K562 (cell line): Measurements from ENCODE around the gene RXFP1. TPM values are rescaled to one million over a fixed set of nuclear protein-coding genes. Genes with fewer than 3 reads are reported as not detected.

ENCODE experiments used
- ATAC-seq: fragments of 200-7000 bp; cut with Tn5 transposase; 3 replicates; pipeline ENCODE4 v1.9.1; 2020; ENCODE audit warnings: moderate library complexity
- BruUV-seq: library from RNA; stranded (reverse); fragments of 400-500 nt; replicated peaks from 2 replicates; lab custom pipeline; 2021; lab: Mats Ljungman, UMichigan
- CTCF ChIA-PET: fragments of 300-600 bp; formaldehyde crosslinking; extraction: SDS; loops from one replicate; lab custom pipeline; 2021; ENCODE audit warnings: low intra/inter-chr PET ratio; lab: Yijun Ruan, JAX
- POLR2A ChIA-PET: fragments of 300-600, 350-650 bp; sonication (Branson Sonifier 250); formaldehyde crosslinking; extraction: SDS; loops from one replicate; lab custom pipeline; 2021; ENCODE audit warnings: antibody characterized with exemption, inconsistent platforms; lab: Yijun Ruan, JAX
- DNase-seq, 4 experiments: peaks; one replicate each; pipeline versions ENCODE4 v3.0.0 to v3.0.0-alpha.2; 2011 to 2018; ENCODE audit warnings: low spot score in 3 of 4, mixed read lengths in 3 of 4; ENCODE audit errors: extremely low read depth in 1 of 4
- FAIRE-seq: peaks from 2 replicates; lab custom pipeline; 2011; peaks lifted over from hg19 to GRCh38; lab: Jason Lieb, UNC
- H2AFZ ChIP-seq: 2 replicates; pipeline ENCODE4 v1.6.0; 2011; ENCODE audit warnings: low read depth, low read length, control low read depth, inconsistent platforms
- H3K27ac ChIP-seq: fragments of 200-600 bp; 3 replicates; pipeline ENCODE4 v1.8.0; 2011; ENCODE audit warnings: low read depth, mild to moderate bottlenecking, control low read depth, inconsistent platforms, low read length, moderate library complexity, mixed read lengths; ENCODE audit errors: extremely low read depth
- H3K27me3 ChIP-seq, 2 experiments: fragments of 300-600 bp in 1 of 2; 2 replicates in 1 of 2; 3 replicates in 1 of 2; pipeline versions ENCODE4 v1.6.0 to v1.8.0; 2011; ENCODE audit warnings: inconsistent platforms in 2 of 2, low read length in 2 of 2, mild to moderate bottlenecking in 1 of 2, mixed read lengths in 1 of 2, moderate library complexity in 1 of 2; ENCODE audit not compliant: control insufficient read depth in 2 of 2, insufficient read depth in 2 of 2
- H3K36me3 ChIP-seq: fragments of 300-600 bp; 3 replicates; pipeline ENCODE4 v1.8.0; 2011; ENCODE audit warnings: mild to moderate bottlenecking, low read length, inconsistent platforms; ENCODE audit not compliant: control insufficient read depth, insufficient read depth
- H3K4me1 ChIP-seq, 2 experiments: fragments of 200-600 bp in 1 of 2; replicated peaks in 1 of 2; 2 replicates in 1 of 2; 3 replicates in 1 of 2; pipeline versions ENCODE4 v1.5.1 to v1.8.0; 2011; ENCODE audit warnings: inconsistent platforms in 2 of 2, low read length in 2 of 2, mild to moderate bottlenecking in 1 of 2, mixed read lengths in 1 of 2, moderate library complexity in 1 of 2; ENCODE audit not compliant: control insufficient read depth in 2 of 2, insufficient read depth in 2 of 2
- H3K4me2 ChIP-seq: 2 replicates; pipeline ENCODE4 v1.6.1; 2011; ENCODE audit warnings: low read length, control low read depth, inconsistent platforms, mixed read lengths; ENCODE audit not compliant: insufficient read depth
- H3K4me3 ChIP-seq: fragments of 200-600 bp; sonication (generic), shearing (Covaris generic); 2 replicates; pipeline ENCODE4 v1.5.1; 2016; ENCODE audit warnings: control low read depth, inconsistent platforms
- H3K79me2 ChIP-seq: fragments of 200-600 bp; 3 replicates; pipeline ENCODE4 v1.8.0; 2011; ENCODE audit warnings: low read length, inconsistent platforms; ENCODE audit not compliant: control insufficient read depth, insufficient read depth
- H3K9ac ChIP-seq, 2 experiments: 2 replicates each; pipeline versions ENCODE4 v1.6.0 to v1.6.1; 2011; ENCODE audit warnings: low read depth in 2 of 2, low read length in 2 of 2, control low read depth in 1 of 2, inconsistent platforms in 1 of 2, mild to moderate bottlenecking in 1 of 2, mixed read lengths in 1 of 2; ENCODE audit not compliant: insufficient read depth in 1 of 2
- H3K9me1 ChIP-seq: one replicate; pipeline ENCODE4 v1.6.0; 2011; ENCODE audit warnings: inconsistent platforms, mild to moderate bottlenecking, low read length, moderate library complexity; ENCODE audit not compliant: control insufficient read depth, insufficient read depth
- H3K9me3 ChIP-seq: replicated peaks from 2 replicates; pipeline ENCODE4 v1.5.1; 2011; ENCODE audit warnings: low read depth, low read length, inconsistent platforms; ENCODE audit not compliant: control insufficient read depth, insufficient read depth
- H4K20me1 ChIP-seq: replicated peaks from 2 replicates; pipeline ENCODE4 v1.6.1; 2011; ENCODE audit warnings: low read length, inconsistent platforms, mixed read lengths; ENCODE audit not compliant: control insufficient read depth, insufficient read depth
- ASH1L ChIP-seq: fragments of 450-650 bp; IDR thresholded peaks from 2 replicates; pipeline ENCODE4 v1.6.1; 2018; ENCODE audit warnings: borderline replicate concordance, mild to moderate bottlenecking, low read depth; ENCODE audit not compliant: partially characterized antibody
- FOXP1 ChIP-seq: sonication (generic); formaldehyde crosslinking; IDR thresholded peaks from 2 replicates; pipeline ENCODE4 v1.8.0; 2022; ENCODE audit warnings: mild to moderate bottlenecking, missing genetic modification reagents
- HNRNPK ChIP-seq: fragments of 200-400 bp; formaldehyde crosslinking; IDR thresholded peaks from one replicate; pipeline ENCODE4 v1.6.1; 2018; ENCODE audit warnings: mild to moderate bottlenecking, low read depth, low read length; ENCODE audit not compliant: poor library complexity, severe bottlenecking
- NR1H2 ChIP-seq: sonication (generic); formaldehyde crosslinking; IDR thresholded peaks from 2 replicates; pipeline ENCODE4 v1.4.0; 2020; ENCODE audit warnings: mild to moderate bottlenecking, missing genetic modification reagents
- ZBTB40 ChIP-seq, 2 experiments: fragments of 450-650 bp in 1 of 2; sonication (generic) in 1 of 2; formaldehyde crosslinking in 1 of 2; IDR thresholded peaks; 2 replicates each; pipeline versions ENCODE4 v1.7.1 to v1.9.0; 2016 to 2022; ENCODE audit warnings: inconsistent platforms in 1 of 2, mild to moderate bottlenecking in 1 of 2, missing genetic modification reagents in 1 of 2
- WGBS: fragments of 100-300 bp; shearing (Covaris generic); methylation state at CpG from one replicate; pipeline ENCODE4 v1.1.6; 2016; ENCODE audit warnings: low coverage, mixed read lengths; ENCODE audit not compliant: insufficient coverage; ENCODE audit errors: missing lambda C conversion rate; 5-methylcytosine and 5-hydroxymethylcytosine counted together
- in situ Hi-C: fragments of 300-500 bp; cut with MboI; formaldehyde crosslinking; loops from 4 replicates; pipeline ENCODE4 v1.15.0; 2018; ENCODE audit warnings: inconsistent platforms, mixed read lengths
- intact Hi-C: fragments of 100-400 bp; cut with micrococcal nuclease; formaldehyde crosslinking; loops from 2 replicates; pipeline ENCODE4 v1.14.2; 2022
- polyA plus RNA-seq, 8 experiments: library from polyadenylated mRNA; depleted of rRNA in 4 of 8; stranded (reverse) in 5 of 8; unstranded in 3 of 8; fragments of >200 nt; fragmentation: Nextera tagmentation in 2 of 8; fragmentation: Illumina TruSeq in 1 of 8; extraction: Ambion mirVana in 2 of 8; extraction: Trizol in 1 of 8; gene quantifications; 2 replicates each; pipeline versions ENCODE4 v1.2.1 to v1.2.3, GENCODE V29; 2011 to 2014; ENCODE audit warnings: inconsistent platforms in 1 of 8, missing spikeins in 1 of 8
- total RNA-seq, 7 experiments: library from RNA; depleted of rRNA in 6 of 7; stranded (reverse); fragments of >200 nt in 6 of 7; fragmentation: Illumina TruSeq in 2 of 7; extraction: Trizol in 2 of 7; gene quantifications; 2 replicates each; pipeline versions ENCODE4 v1.2.1 to v1.2.3, GENCODE V29; 2011 to 2021; ENCODE audit warnings: low replicate concordance in 1 of 7
- TF ChIP-seq, protein P1 (sequence below): fragments of 450-650 bp; formaldehyde crosslinking; IDR thresholded peaks from 2 replicates; pipeline ENCODE4 v1.4.0; 2020; ENCODE audit warnings: mild to moderate bottlenecking, moderate library complexity
- TF ChIP-seq, protein P2 (sequence below): fragments of 450-650 bp; IDR thresholded peaks from 2 replicates; pipeline ENCODE4 v1.6.1; 2017; ENCODE audit warnings: antibody characterized with exemption

Gene RXFP1
- total and polyA plus RNA-seq, 9 of the 15 experiments (the other 6 are each of a cell fraction or from before 2014, with no cell fraction given) = 0.03 to 0.06 (median 0.04) TPM; not detected in 6

DNA sequence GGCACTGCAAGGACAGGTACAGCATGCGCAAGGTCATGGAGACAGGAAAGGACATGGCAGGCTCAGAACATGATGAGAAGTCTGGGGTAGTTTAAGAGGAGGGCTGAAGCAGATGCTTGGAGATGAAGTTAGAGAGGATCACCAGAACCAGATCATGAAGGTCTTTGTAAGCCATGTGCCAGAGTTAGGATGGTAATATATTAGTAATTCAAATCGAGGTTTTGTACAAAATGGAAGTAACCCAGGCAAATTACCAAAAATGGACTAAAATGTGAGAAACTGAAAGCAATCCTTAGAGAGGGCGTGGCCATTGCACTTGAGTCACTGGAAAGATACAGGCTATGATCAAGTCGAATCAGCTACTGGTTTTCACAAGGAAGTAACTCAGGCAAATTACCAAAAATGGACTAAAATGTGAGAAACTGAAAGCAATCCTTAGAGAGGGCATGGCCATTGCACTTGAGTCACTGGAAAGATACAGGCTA, 13.5 kb downstream of the RXFP1 start (continued):
- TF ChIP-seq, protein P1, sequence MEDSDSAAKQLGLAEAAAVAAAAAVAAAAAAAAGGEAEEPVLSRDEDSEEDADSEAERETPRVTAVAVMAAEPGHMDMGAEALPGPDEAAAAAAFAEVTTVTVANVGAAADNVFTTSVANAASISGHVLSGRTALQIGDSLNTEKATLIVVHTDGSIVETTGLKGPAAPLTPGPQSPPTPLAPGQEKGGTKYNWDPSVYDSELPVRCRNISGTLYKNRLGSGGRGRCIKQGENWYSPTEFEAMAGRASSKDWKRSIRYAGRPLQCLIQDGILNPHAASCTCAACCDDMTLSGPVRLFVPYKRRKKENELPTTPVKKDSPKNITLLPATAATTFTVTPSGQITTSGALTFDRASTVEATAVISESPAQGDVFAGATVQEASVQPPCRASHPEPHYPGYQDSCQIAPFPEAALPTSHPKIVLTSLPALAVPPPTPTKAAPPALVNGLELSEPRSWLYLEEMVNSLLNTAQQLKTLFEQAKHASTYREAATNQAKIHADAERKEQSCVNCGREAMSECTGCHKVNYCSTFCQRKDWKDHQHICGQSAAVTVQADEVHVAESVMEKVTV = no peak
- TF ChIP-seq HNRNPK (no peak), FOXP1 (CRISPR knock-in tag) (no peak)
- TF ChIP-seq, all 486 proteins: peak for 13

- 24% methylated on average over 3 of the region's 3 CpGs for WGBS
- ChIA-PET POLR2A (no interaction called here), CTCF (no interaction called here)
- FAIRE-seq (no peak), ATAC-seq (no peak), DNase-seq (no peak)
- no peaks in the 10 kb centered on the region for H4K20me1 ChIP-seq
- no peak overlapping the region for H3K9ac ChIP-seq
- no peaks in the 10 kb centered on the region for H3K9me3 ChIP-seq
- no peaks in the 10 kb centered on the region; a peak in 2 of 5 replicates for H3K4me1 ChIP-seq
- no peak overlapping the region for H3K4me3 ChIP-seq
- H3K36me3 ChIP-seq = no peaks in the 10 kb centered on the region
- no peaks in the 10 kb centered on the region for H3K79me2 ChIP-seq
- in situ Hi-C loops = no loop called here
- H3K27me3 ChIP-seq = no peaks in the 10 kb centered on the region
- no peak overlapping the region for H3K27ac ChIP-seq
- H2AFZ ChIP-seq = no peak overlapping the region
- H3K9me1 ChIP-seq = no peaks in the 10 kb centered on the region
- intact Hi-C loops = no loop called here
- BruUV-seq = no TSS peak
- no peak overlapping the region for H3K4me2 ChIP-seq
- no peak for TF ChIP-seq NR1H2 (CRISPR knock-in tag)
- TF ChIP-seq ASH1L = peak; percentile 22
- TF ChIP-seq ZBTB40 (IDR thresholded peaks at IDR 0.05) = peak; percentile 76
- no peak for TF ChIP-seq ZBTB40 (CRISPR knock-in tag; IDR thresholded peaks at IDR 0.05)
- TF ChIP-seq, protein P2, sequence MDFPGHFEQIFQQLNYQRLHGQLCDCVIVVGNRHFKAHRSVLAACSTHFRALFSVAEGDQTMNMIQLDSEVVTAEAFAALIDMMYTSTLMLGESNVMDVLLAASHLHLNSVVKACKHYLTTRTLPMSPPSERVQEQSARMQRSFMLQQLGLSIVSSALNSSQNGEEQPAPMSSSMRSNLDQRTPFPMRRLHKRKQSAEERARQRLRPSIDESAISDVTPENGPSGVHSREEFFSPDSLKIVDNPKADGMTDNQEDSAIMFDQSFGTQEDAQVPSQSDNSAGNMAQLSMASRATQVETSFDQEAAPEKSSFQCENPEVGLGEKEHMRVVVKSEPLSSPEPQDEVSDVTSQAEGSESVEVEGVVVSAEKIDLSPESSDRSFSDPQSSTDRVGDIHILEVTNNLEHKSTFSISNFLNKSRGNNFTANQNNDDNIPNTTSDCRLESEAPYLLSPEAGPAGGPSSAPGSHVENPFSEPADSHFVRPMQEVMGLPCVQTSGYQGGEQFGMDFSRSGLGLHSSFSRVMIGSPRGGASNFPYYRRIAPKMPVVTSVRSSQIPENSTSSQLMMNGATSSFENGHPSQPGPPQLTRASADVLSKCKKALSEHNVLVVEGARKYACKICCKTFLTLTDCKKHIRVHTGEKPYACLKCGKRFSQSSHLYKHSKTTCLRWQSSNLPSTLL = peak; percentile 59; the same call in 1 of the 2 replicates
These were observed 15.2 kb downstream of the RXFP1 start for GRCh38 chr4:158536833-158537232.
